Heart right ventricle (tissue), 16 donors: Measurements from ENCODE around the gene KIF1B. TPM values are rescaled to one million over a fixed set of nuclear protein-coding genes. Genes with fewer than 3 reads are reported as not detected.

Experiments
- ATAC-seq, 8 donors: fragments of 200-7000 bp; cut with Tn5 transposase; one replicate each; pipeline ENCODE4 v1.9.1; 2020; ENCODE audit warnings: mild to moderate bottlenecking in 8 of 8, moderate library complexity in 8 of 8, moderate number of reproducible peaks in 1 of 8
- DNase-seq, 2 donors: peaks; one replicate each; pipeline ENCODE4 v3.0.0-alpha.2; 2020
- H3K27ac ChIP-seq, 10 donors: fragments of 200-600 bp; sonication (generic) in 2 of 10; one replicate each; pipeline versions ENCODE4 v1.5.0 to v1.8.0; 2020 to 2022; ENCODE audit warnings: mild to moderate bottlenecking in 3 of 10
- H3K27me3 ChIP-seq, 7 donors: fragments of 200-600 bp; one replicate each; pipeline ENCODE4 v1.8.0; 2021 to 2022; ENCODE audit warnings: mild to moderate bottlenecking in 2 of 7
- H3K36me3 ChIP-seq, 9 donors: fragments of 200-600 bp; sonication (generic) in 1 of 9; one replicate each; pipeline versions ENCODE4 v1.5.0 to v1.8.0; 2020 to 2022; ENCODE audit warnings: mild to moderate bottlenecking in 2 of 9
- H3K4me1 ChIP-seq, 9 donors: fragments of 200-600 bp; sonication (generic) in 1 of 9; one replicate each; pipeline versions ENCODE4 v1.5.0 to v1.8.0; 2020 to 2022; ENCODE audit warnings: mild to moderate bottlenecking in 4 of 9
- H3K4me3 ChIP-seq, 10 donors: fragments of 200-600 bp; sonication (generic) in 2 of 10; one replicate each; pipeline versions ENCODE4 v1.5.0 to v1.8.0; 2020 to 2022; ENCODE audit warnings: mild to moderate bottlenecking in 7 of 10, moderate library complexity in 2 of 10
- H3K9me3 ChIP-seq, 11 donors: fragments of 200-600 bp in 10 of 11; sonication (generic) in 2 of 11; one replicate each; pipeline versions ENCODE4 v1.5.0 to v1.8.0; 2013 to 2022; ENCODE audit warnings: mild to moderate bottlenecking in 2 of 11, control low read depth in 1 of 11, moderate library complexity in 1 of 11
- CTCF ChIP-seq, 9 donors: fragments of 200-600 bp; sonication (generic) in 2 of 9; IDR thresholded peaks; one replicate each; pipeline versions ENCODE4 v1.5.0 to v1.8.0; 2021 to 2022; ENCODE audit warnings: antibody characterized with exemption in 9 of 9, mild to moderate bottlenecking in 5 of 9, moderate library complexity in 1 of 9
- WGBS, 2 donors: extraction: QIAGEN DNeasy Blood & Tissue Kit; methylation state at CpG; one replicate each; pipeline ENCODE4 v1.1.7; 2013; ENCODE audit warnings: inconsistent platforms in 1 of 2; 5-methylcytosine and 5-hydroxymethylcytosine counted together
- intact Hi-C, 10 donors: fragments of 100-400 bp; cut with DNase I; formaldehyde crosslinking; loops; one replicate each; pipeline versions ENCODE4 v1.11.1 to v1.14.2; 2022
- polyA plus RNA-seq, 2 donors: library from polyadenylated mRNA; stranded (reverse); fragments of 200-250 nt; gene quantifications; one replicate each; pipeline ENCODE4 v1.2.3, GENCODE V29; 2013
- total RNA-seq, 10 donors: library from RNA; stranded (reverse); fragmentation: NEBNext Ultra II Directional in 3 of 10; extraction: Animal tissue kit (Norgen Biotek cat#: 25700) in 3 of 10; gene quantifications; one replicate each; pipeline versions ENCODE4 v1.2.1 to v1.2.4, GENCODE V29; 2021 to 2023
- donor health status: Arrhythmogenic right ventricular cardiomyopathy.
- donor health status: ischemic (EF 13 %, LVEDD 7.1; RV severe dilation, severe dysfunction).
- donor health status: healthy with polysubstance abuse.
- donor health status: DM: no; HTN: yes; CAD: no.
- donor health status: DM: no; HTN: no; CAD: no.
- donor health status: ischemic (EF 25% LVEDD 6.9; RV normal size, moderate dysfunction).
- donor health status: ischemic (EF 25% LVEDD 5.7; RV mildly dilated, moderate dysfunction).
- donor health status: healthy.
- donor health status: DM: yes; HTN: yes; CAD: no.
- donor health status: Ischemic cardiomyopathy.
- donor health status: ischemic (EF 35%, LVEDD 5.7; RV mildly dilated, moderate dysfunction).
- donor health status: nonischemic (EF 11% LVEDD 7.7; RV severe dilation, severe dysfunction).
- donor health status: DM: yes; HTN: yes; CAD: no.
- donor health status: PGD.
- donor health status: ischemic (EF 29% LVEDD 5.4; RV normal size, mild dysfunction).
- donor health status: nonischemic (EF 23%, LVEDD 6.1; RV moderate dilation, normal function).

KIF1B gene
- total and polyA plus RNA-seq, 12 donors: 21.6 to 107 (median 87.5) TPM

GRCh38 chr1:10387677-10388386 lies 177.5 kb downstream of the KIF1B start:
- Histone ChIP-seq H3K27me3 (no peaks in the 10 kb centered on the region), H3K27ac (peak overlapping the region in 9 of 10 donors; percentile 5 to 82 (median 59)), H3K4me1 (peaks cover 0 to 39% (median 14%) of the 10 kb centered on the region in 9 donors), H3K4me3 (peak overlapping the region in 4 of 10 donors; percentile 11 to 22 (median 14)), H3K9me3 (no peaks in the 10 kb centered on the region), H3K36me3 (peaks cover 0 to 3% (median 0%) of the 10 kb centered on the region in 9 donors)
- TF ChIP-seq CTCF (IDR thresholded peaks at IDR 0.05): peak in 4 of 9 donors; percentile 6 to 18 (median 13)
- ATAC-seq (peak; percentile 61 to 92 (median 80)), DNase-seq (peak; percentile 30 to 51)
- intact Hi-C loops: no loop called here
- 42 to 57% methylated on average over 3 of the region's 3 CpGs for WGBS, 2 donors

GRCh38 chr1:10388387-10388715 lies 178.0 kb downstream of the KIF1B start:
- WGBS, 2 donors: 69 to 71% methylated on average over 3 of the region's 3 CpGs
- no peaks in the 10 kb centered on the region for H3K36me3 ChIP-seq

GRCh38 chr1:10389271-10389973 lies 179.1 kb downstream of the KIF1B start:
- DNase-seq (no peak), ATAC-seq (no peak)
- no peaks in the 10 kb centered on the region for H3K36me3 ChIP-seq
- H3K27me3 ChIP-seq: no peaks in the 10 kb centered on the region
- H3K27ac ChIP-seq: peak overlapping the region in 2 of 10 donors; percentile 23 to 82
- H3K4me1 ChIP-seq: peaks cover 0 to 39% (median 14%) of the 10 kb centered on the region in 9 donors
- 93 to 95% methylated on average over 6 of the region's 6 CpGs for WGBS, 2 donors
- no peak overlapping the region for H3K4me3 ChIP-seq
- H3K9me3 ChIP-seq: peaks cover 0 to 7% (median 0%) of the 10 kb centered on the region in 11 donors
- TF ChIP-seq CTCF (IDR thresholded peaks at IDR 0.05): no peak
- intact Hi-C loops: no loop called here

More at GRCh38 chr1:10388387-10388715, 178.0 kb downstream of the KIF1B start:
- peak overlapping the region in 6 of 10 donors; percentile 53 to 82 (median 61) for H3K27ac ChIP-seq
- no peaks in the 10 kb centered on the region for H3K27me3 ChIP-seq
- H3K4me1 ChIP-seq: peaks cover 0 to 39% (median 14%) of the 10 kb centered on the region in 9 donors
- peak overlapping the region in 2 of 10 donors; percentile 11 to 14 for H3K4me3 ChIP-seq
- no peak for TF ChIP-seq CTCF (IDR thresholded peaks at IDR 0.05)
- ATAC-seq (peak in 2 of 8 donors; percentile 16 to 49), DNase-seq (no peak)
- intact Hi-C loops: no loop called here
- H3K9me3 ChIP-seq: no peaks in the 10 kb centered on the region

GRCh38 chr1:10396870-10397269 lies 186.5 kb downstream of the KIF1B start:
- Histone ChIP-seq H3K4me3 (no peak overlapping the region), H3K27ac (no peak overlapping the region), H3K4me1 (peaks cover 3 to 28% (median 14%) of the 10 kb centered on the region in 9 donors), H3K9me3 (peaks cover 0 to 10% (median 0%) of the 10 kb centered on the region in 11 donors), H3K27me3 (no peaks in the 10 kb centered on the region), H3K36me3 (peaks cover 0 to 8% (median 0%) of the 10 kb centered on the region in 9 donors)
- TF ChIP-seq CTCF (IDR thresholded peaks at IDR 0.05): no peak
- ATAC-seq (no peak), DNase-seq (no peak)
- intact Hi-C loops: no loop called here
- 92 to 96% methylated on average over 3 of the region's 3 CpGs for WGBS, 2 donors
